WTC11 (cell line): ENCODE measurements around the gene OSGEP.

Experiments
- SP1 ChIP-seq: sonication (generic); formaldehyde crosslinking; conservative IDR thresholded peaks from 2 replicates; pipeline ENCODE4 v1.8.1; 2022; ENCODE audit warnings: missing genetic modification reagents
- ZNF317 ChIP-seq: sonication (generic); formaldehyde crosslinking; IDR thresholded peaks from 2 replicates; pipeline ENCODE4 v1.8.1; 2023; ENCODE audit warnings: low read depth, mild to moderate bottlenecking, moderate library complexity, missing genetic modification reagents, borderline replicate concordance
- TF ChIP-seq, protein P1 (sequence below): fragments of 200-600 bp; IDR thresholded peaks from 2 replicates; pipeline ENCODE4 v1.8.0; 2022; ENCODE audit warnings: antibody characterized with exemption

DNA sequence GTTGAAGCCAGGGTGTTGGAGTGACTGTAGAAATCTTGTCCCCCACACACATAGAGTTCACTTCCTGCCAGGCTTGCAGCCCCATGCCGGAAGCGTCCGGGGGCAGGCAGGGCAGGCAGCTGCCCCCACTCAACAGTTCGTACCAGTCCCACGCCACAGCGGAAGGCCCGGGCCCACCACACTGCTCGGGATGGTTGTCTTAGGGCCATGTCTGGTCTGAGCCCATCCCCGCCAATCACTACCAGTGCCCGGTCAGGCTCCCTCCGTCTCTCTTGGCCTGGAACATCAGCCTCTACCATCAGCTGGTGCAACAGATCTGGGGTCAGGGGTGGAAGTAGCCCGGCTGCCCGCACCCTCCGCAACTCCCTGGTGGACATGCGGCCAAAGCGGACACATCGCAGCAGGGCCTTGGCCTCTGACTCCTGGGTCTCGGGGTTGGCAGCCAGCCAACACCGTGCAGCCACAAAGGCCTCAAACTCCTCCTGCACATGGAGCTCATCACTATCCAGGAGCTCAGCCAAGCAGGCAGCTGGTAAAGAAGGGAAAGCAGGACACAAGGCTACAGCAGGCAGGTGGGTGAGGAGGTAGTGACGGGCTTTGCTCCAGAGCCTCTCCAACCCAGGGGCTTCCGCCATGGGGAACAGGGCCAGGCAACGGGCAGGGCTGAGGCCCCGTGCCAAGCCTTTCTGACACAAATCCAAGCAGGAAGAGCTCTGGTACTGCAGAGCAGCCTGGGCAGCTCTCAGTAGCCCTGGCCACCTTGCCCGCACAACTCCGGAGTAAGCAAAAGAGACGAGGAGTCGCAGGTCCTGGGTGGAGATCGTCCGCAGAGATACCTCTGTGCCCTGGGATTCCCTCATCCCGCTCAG, 24.6 kb downstream of the OSGEP start:
- no peak for TF ChIP-seq ZNF317 (CRISPR knock-in tag)
- TF ChIP-seq, protein P1, sequence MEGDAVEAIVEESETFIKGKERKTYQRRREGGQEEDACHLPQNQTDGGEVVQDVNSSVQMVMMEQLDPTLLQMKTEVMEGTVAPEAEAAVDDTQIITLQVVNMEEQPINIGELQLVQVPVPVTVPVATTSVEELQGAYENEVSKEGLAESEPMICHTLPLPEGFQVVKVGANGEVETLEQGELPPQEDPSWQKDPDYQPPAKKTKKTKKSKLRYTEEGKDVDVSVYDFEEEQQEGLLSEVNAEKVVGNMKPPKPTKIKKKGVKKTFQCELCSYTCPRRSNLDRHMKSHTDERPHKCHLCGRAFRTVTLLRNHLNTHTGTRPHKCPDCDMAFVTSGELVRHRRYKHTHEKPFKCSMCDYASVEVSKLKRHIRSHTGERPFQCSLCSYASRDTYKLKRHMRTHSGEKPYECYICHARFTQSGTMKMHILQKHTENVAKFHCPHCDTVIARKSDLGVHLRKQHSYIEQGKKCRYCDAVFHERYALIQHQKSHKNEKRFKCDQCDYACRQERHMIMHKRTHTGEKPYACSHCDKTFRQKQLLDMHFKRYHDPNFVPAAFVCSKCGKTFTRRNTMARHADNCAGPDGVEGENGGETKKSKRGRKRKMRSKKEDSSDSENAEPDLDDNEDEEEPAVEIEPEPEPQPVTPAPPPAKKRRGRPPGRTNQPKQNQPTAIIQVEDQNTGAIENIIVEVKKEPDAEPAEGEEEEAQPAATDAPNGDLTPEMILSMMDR = no peak
- no peak for TF ChIP-seq SP1
